Measurements from ENCODE around the gene SNX5.

Gene SNX5

GRCh38 chr20:17925141-17925939 lies 43.3 kb downstream of the SNX5 start:
- no peak for DNase-seq
- no peak for TF ChIP-seq CTCF (IDR thresholded peaks at IDR 0.05; ENCODE audit: low read depth, low read length, missing control alignments)
- no peak overlapping the region for H3K4me3 ChIP-seq (ENCODE audit: low read depth, low read length)
- H3K27ac ChIP-seq, result no peak overlapping the region
- no peaks in the 10 kb centered on the region for H3K36me3 ChIP-seq (replicated peaks)
- no peaks in the 10 kb centered on the region for H3K27me3 ChIP-seq (replicated peaks)
- in situ Hi-C loops (cut with HindIII; ENCODE audit: low pct_ligation_motif_present, low sequenced_read_pairs), result no loop called here

GRCh38 chr20:17921774-17922173 lies 46.8 kb downstream of the SNX5 start:
- in situ Hi-C loops (cut with HindIII; ENCODE audit: low pct_ligation_motif_present, low sequenced_read_pairs), result no loop called here
- TF ChIP-seq CTCF (IDR thresholded peaks at IDR 0.05; ENCODE audit: low read depth, low read length, missing control alignments), result no peak
- no peaks in the 10 kb centered on the region for H3K36me3 ChIP-seq (replicated peaks)
- H3K27me3 ChIP-seq (replicated peaks), result no peaks in the 10 kb centered on the region
- DNase-seq, result no peak
- H3K27ac ChIP-seq, result no peak overlapping the region
- no peak overlapping the region for H3K4me3 ChIP-seq (ENCODE audit: low read depth, low read length)

GRCh38 chr20:17919149-17919548 lies 49.4 kb downstream of the SNX5 start:
- no peak for DNase-seq
- TF ChIP-seq CTCF (IDR thresholded peaks at IDR 0.05; ENCODE audit: low read depth, low read length, missing control alignments), result no peak
- no peak overlapping the region for H3K4me3 ChIP-seq (ENCODE audit: low read depth, low read length)
- in situ Hi-C loops (cut with HindIII; ENCODE audit: low pct_ligation_motif_present, low sequenced_read_pairs), result no loop called here
- H3K36me3 ChIP-seq (replicated peaks), result no peaks in the 10 kb centered on the region
- H3K27me3 ChIP-seq (replicated peaks), result no peaks in the 10 kb centered on the region
- H3K27ac ChIP-seq, result no peak overlapping the region

- no peak for TF ChIP-seq CTCF (IDR thresholded peaks at IDR 0.05; ENCODE audit: low read depth, low read length, missing control alignments)
- Histone ChIP-seq H3K36me3 (replicated peaks) (no peaks in the 10 kb centered on the region), H3K4me3 (ENCODE audit: low read depth, low read length) (no peak overlapping the region), H3K27me3 (replicated peaks) (no peaks in the 10 kb centered on the region), H3K27ac (no peak overlapping the region)
- in situ Hi-C loops (cut with HindIII; ENCODE audit: low pct_ligation_motif_present, low sequenced_read_pairs), result no loop called here
- no peak for DNase-seq
Measured at GRCh38 chr20:17917832-17918618, 50.6 kb downstream of the SNX5 start.

- in situ Hi-C loops (cut with HindIII; ENCODE audit: low pct_ligation_motif_present, low sequenced_read_pairs), result no loop called here
- H3K27ac ChIP-seq, result no peak overlapping the region
- no peak for DNase-seq
- no peaks in the 10 kb centered on the region for H3K27me3 ChIP-seq (replicated peaks)
- TF ChIP-seq CTCF (IDR thresholded peaks at IDR 0.05; ENCODE audit: low read depth, low read length, missing control alignments), result no peak
- H3K36me3 ChIP-seq (replicated peaks), result no peaks in the 10 kb centered on the region
- no peak overlapping the region for H3K4me3 ChIP-seq (ENCODE audit: low read depth, low read length)
Measured at GRCh38 chr20:17916433-17916891, 52.1 kb downstream of the SNX5 start.

Data from brain microvascular endothelial cell (primary cell).